ENCODE measurements around the gene OTOA.
A peak's percentile ranks its signal among the peaks of the same experiment; 100 is the strongest.
"Not testable (repeated sequence)": the region's sequence is repeated elsewhere in the genome, so short reads cannot be mapped to it uniquely, and the experiment has no call there.

Gene OTOA

GRCh38 chr16:21713549-21714368 is 50.0 kb downstream of the OTOA start:
- Histone ChIP-seq H3K4me2 (ENCODE audit: low read length) (no peak overlapping the region), H3K4me3 (ENCODE audit: low read depth, low read length) (no peak overlapping the region), H3K27me3 (ENCODE audit: control insufficient read depth, insufficient read depth, low read length) (no peaks in the 10 kb centered on the region), H3K79me2 (no peaks in the 10 kb centered on the region), H3K36me3 (ENCODE audit: control insufficient read depth, insufficient read depth, low read length) (no peaks in the 10 kb centered on the region), H3K9me3 (ENCODE audit: control insufficient read depth, low read length) (no peaks in the 10 kb centered on the region), H3K4me1 (no peaks in the 10 kb centered on the region), H2AFZ (no peak overlapping the region), H3K9ac (no peak overlapping the region), H3K27ac (no peak overlapping the region)
- TF ChIP-seq, protein P1, sequence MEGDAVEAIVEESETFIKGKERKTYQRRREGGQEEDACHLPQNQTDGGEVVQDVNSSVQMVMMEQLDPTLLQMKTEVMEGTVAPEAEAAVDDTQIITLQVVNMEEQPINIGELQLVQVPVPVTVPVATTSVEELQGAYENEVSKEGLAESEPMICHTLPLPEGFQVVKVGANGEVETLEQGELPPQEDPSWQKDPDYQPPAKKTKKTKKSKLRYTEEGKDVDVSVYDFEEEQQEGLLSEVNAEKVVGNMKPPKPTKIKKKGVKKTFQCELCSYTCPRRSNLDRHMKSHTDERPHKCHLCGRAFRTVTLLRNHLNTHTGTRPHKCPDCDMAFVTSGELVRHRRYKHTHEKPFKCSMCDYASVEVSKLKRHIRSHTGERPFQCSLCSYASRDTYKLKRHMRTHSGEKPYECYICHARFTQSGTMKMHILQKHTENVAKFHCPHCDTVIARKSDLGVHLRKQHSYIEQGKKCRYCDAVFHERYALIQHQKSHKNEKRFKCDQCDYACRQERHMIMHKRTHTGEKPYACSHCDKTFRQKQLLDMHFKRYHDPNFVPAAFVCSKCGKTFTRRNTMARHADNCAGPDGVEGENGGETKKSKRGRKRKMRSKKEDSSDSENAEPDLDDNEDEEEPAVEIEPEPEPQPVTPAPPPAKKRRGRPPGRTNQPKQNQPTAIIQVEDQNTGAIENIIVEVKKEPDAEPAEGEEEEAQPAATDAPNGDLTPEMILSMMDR (IDR thresholded peaks at IDR 0.05), result no peak

GRCh38 chr16:21714369-21714618 is 50.5 kb downstream of the OTOA start:
- H3K27ac ChIP-seq; H3K4me1 ChIP-seq; H3K4me2 ChIP-seq (ENCODE audit: low read length); H3K9ac ChIP-seq; H2AFZ ChIP-seq; H3K4me3 ChIP-seq (ENCODE audit: low read depth, low read length); H3K9me3 ChIP-seq (ENCODE audit: control insufficient read depth, low read length); H3K36me3 ChIP-seq (ENCODE audit: control insufficient read depth, insufficient read depth, low read length); H3K79me2 ChIP-seq; H3K27me3 ChIP-seq (ENCODE audit: control insufficient read depth, insufficient read depth, low read length): not testable (repeated sequence)

GRCh38 chr16:21717608-21718007 is 53.8 kb downstream of the OTOA start:
- H2AFZ ChIP-seq, result no peak overlapping the region
- no peaks in the 10 kb centered on the region for H3K27me3 ChIP-seq (ENCODE audit: control insufficient read depth, insufficient read depth, low read length)
- H3K36me3 ChIP-seq (ENCODE audit: control insufficient read depth, insufficient read depth, low read length), result no peaks in the 10 kb centered on the region
- no peaks in the 10 kb centered on the region for H3K9me3 ChIP-seq (ENCODE audit: control insufficient read depth, low read length)
- TF ChIP-seq, protein P1 (IDR thresholded peaks at IDR 0.05), result no peak
- H3K79me2 ChIP-seq, result no peaks in the 10 kb centered on the region
- H3K9ac ChIP-seq, result no peak overlapping the region
- no peak overlapping the region for H3K4me3 ChIP-seq (ENCODE audit: low read depth, low read length)
- peaks cover 4% of the 10 kb centered on the region for H3K4me1 ChIP-seq
- H3K27ac ChIP-seq, result no peak overlapping the region
- no peak overlapping the region for H3K4me2 ChIP-seq (ENCODE audit: low read length)

DNA sequence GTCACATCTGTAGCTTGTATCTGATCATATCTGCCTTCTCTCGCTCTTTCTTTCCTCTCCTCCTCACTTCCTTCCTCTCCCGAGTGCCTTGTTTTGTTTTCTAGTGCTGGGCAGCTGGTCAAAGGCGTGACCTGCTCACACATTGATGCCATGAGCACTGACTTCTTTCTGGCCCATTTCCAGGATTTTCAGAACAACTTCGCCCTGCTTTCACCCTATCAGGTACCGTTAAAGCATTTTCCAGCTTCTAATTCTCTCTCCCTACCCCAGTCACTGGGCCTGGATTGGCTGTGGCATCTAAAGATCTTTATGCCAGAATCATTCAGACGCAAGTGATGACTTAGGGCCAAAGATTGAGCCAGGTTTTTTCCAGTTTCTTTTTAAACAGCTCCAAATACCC is 55.5 kb downstream of the OTOA start:
- TF ChIP-seq, protein P1 (IDR thresholded peaks at IDR 0.05), result no peak
- Histone ChIP-seq H3K27me3 (ENCODE audit: control insufficient read depth, insufficient read depth, low read length) (no peaks in the 10 kb centered on the region), H3K4me3 (ENCODE audit: low read depth, low read length) (no peak overlapping the region), H3K36me3 (ENCODE audit: control insufficient read depth, insufficient read depth, low read length) (no peaks in the 10 kb centered on the region), H3K27ac (no peak overlapping the region), H2AFZ (peak overlapping the region; percentile 67), H3K4me2 (ENCODE audit: low read length) (no peak overlapping the region), H3K79me2 (no peaks in the 10 kb centered on the region), H3K4me1 (peaks cover 4% of the 10 kb centered on the region), H3K9me3 (ENCODE audit: control insufficient read depth, low read length) (no peaks in the 10 kb centered on the region), H3K9ac (no peak overlapping the region)

- H3K4me2 ChIP-seq (ENCODE audit: low read length), result no peak overlapping the region
- no peaks in the 10 kb centered on the region for H3K9me3 ChIP-seq (ENCODE audit: control insufficient read depth, low read length)
- no peaks in the 10 kb centered on the region for H3K27me3 ChIP-seq (ENCODE audit: control insufficient read depth, insufficient read depth, low read length)
- no peak overlapping the region for H3K4me3 ChIP-seq (ENCODE audit: low read depth, low read length)
- H3K27ac ChIP-seq, result no peak overlapping the region
- no peaks in the 10 kb centered on the region for H3K79me2 ChIP-seq
- no peak overlapping the region for H3K9ac ChIP-seq
- no peaks in the 10 kb centered on the region for H3K36me3 ChIP-seq (ENCODE audit: control insufficient read depth, insufficient read depth, low read length)
- H2AFZ ChIP-seq, result no peak overlapping the region
- TF ChIP-seq, protein P1 (IDR thresholded peaks at IDR 0.05), result no peak
- peaks cover 4% of the 10 kb centered on the region for H3K4me1 ChIP-seq
Observed at GRCh38 chr16:21720533-21720932, 56.8 kb downstream of the OTOA start.

Data from parathyroid adenoma (tissue), 2 donors.